ENCODE results near the gene SYT2. TPM values are rescaled to one million over a fixed set of nuclear protein-coding genes. Genes with fewer than 3 reads are reported as not detected.
"Not testable (repeated sequence)": the region's sequence is repeated elsewhere in the genome, so short reads cannot be mapped to it uniquely, and the experiment has no call there.

The SYT2 gene
- total RNA-seq, 1 donor from 2014 or later: 0.26 TPM

DNA sequence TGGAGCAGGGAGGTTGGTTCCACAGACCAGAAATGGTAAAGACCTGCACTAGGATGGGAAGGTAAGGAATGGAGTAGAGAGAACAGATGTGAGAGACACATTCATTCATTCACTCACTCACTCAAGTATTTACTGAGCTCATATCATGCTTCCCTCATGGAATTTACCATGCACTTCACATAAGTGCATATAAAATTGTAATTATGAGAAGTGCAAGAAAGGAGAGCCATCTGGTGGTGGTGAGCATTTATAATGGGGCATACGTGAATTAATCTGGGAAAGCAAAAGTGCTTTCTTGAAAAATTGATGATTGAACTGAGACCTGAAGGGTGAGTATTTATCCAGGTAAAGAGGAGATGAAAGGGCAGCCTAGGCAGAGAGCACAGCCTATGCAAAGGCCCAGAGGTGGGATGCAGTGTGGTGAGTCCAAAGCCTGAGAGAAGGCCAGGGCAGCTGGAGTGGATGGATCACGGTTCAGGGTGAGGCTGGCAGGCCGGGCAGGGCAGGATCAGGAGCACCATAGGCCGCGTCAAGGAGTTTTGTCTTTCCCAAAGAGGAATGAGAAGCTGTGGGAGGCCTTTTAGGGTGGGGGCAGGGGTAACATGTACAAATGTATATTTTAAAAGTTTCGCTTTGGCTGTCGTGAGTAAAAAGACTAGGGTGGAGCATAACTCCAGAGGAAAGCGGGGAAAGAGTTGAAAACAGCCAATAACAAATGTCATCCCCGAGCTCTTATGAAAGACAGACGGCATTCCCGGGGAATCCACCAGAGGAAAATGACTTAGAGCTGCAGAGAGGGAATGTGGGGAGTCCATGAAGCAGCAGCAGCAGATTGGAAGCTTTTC is 95.7 kb downstream of the SYT2 start:
- H3K4me1 ChIP-seq; H3K79me2 ChIP-seq (ENCODE audit: low read depth); H3K27me3 ChIP-seq; H3K9ac ChIP-seq; H3K9me3 ChIP-seq (ENCODE audit: low read depth); H3K4me2 ChIP-seq; H4K20me1 ChIP-seq (ENCODE audit: low read depth); H3K36me3 Mint-ChIP-seq; H3F3A ChIP-seq (ENCODE audit: low read depth); H3K36me3 ChIP-seq; H3K9me3 Mint-ChIP-seq; H2AFZ ChIP-seq (replicated peaks); H3K4me3 Mint-ChIP-seq; DNase-seq (ENCODE audit: low spot score); H3K27ac ChIP-seq; H3K4me3 ChIP-seq: not testable (repeated sequence)
- Mint-ChIP-seq H3K4me1 (peaks cover 28% of the 10 kb centered on the region), H3K27me3 (ENCODE audit: insufficient read depth, low read depth) (peaks cover 13% of the 10 kb centered on the region), H3K27ac (peak overlapping the region; percentile 26)

DNA sequence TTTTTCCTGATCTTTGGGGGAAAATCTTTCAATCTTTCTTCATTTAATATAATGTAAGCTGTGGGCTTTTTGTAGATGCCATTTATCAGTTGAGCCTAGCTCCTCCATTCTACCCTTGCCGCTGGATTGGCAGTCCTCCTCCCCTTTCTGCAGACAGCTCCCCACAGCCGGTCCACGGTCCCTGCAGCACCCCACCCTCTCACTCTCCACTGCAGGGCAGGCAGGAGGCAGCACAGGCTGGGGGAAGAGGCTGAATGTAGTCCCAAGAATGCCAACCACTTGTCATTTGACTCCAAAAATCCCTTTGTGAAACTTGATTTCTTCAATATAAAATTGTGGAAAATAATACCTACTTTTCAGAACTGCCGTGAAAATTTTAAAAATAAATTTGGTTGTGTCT is 96.7 kb downstream of the SYT2 start:
- no peaks in the 10 kb centered on the region for H3K36me3 ChIP-seq
- Mint-ChIP-seq H3K9me3 (no peaks in the 10 kb centered on the region), H3K36me3 (peaks cover 2% of the 10 kb centered on the region), H3K4me3 (peak overlapping the region; percentile 50), H3K27ac (peak overlapping the region; percentile 82), H3K4me1 (peaks cover 21% of the 10 kb centered on the region), H3K27me3 (ENCODE audit: insufficient read depth, low read depth) (peaks cover 13% of the 10 kb centered on the region)
- no peak for DNase-seq (ENCODE audit: low spot score)
- no peak overlapping the region for H2AFZ ChIP-seq (replicated peaks)
- H3K9me3 ChIP-seq (ENCODE audit: low read depth): no peaks in the 10 kb centered on the region
- H3K4me1 ChIP-seq: no peaks in the 10 kb centered on the region
- H3K27me3 ChIP-seq: no peaks in the 10 kb centered on the region
- no peaks in the 10 kb centered on the region for H3K79me2 ChIP-seq (ENCODE audit: low read depth)
- no peaks in the 10 kb centered on the region for H3F3A ChIP-seq (ENCODE audit: low read depth)
- no peak overlapping the region for H3K4me2 ChIP-seq
- TF ChIP-seq, protein P1, sequence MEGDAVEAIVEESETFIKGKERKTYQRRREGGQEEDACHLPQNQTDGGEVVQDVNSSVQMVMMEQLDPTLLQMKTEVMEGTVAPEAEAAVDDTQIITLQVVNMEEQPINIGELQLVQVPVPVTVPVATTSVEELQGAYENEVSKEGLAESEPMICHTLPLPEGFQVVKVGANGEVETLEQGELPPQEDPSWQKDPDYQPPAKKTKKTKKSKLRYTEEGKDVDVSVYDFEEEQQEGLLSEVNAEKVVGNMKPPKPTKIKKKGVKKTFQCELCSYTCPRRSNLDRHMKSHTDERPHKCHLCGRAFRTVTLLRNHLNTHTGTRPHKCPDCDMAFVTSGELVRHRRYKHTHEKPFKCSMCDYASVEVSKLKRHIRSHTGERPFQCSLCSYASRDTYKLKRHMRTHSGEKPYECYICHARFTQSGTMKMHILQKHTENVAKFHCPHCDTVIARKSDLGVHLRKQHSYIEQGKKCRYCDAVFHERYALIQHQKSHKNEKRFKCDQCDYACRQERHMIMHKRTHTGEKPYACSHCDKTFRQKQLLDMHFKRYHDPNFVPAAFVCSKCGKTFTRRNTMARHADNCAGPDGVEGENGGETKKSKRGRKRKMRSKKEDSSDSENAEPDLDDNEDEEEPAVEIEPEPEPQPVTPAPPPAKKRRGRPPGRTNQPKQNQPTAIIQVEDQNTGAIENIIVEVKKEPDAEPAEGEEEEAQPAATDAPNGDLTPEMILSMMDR (IDR thresholded peaks at IDR 0.05): no peak
- TF ChIP-seq EZH2 (IDR thresholded peaks at IDR 0.05) (no peak), EZH2phosphoT487 (IDR thresholded peaks at IDR 0.05) (no peak)
- no peaks in the 10 kb centered on the region for H4K20me1 ChIP-seq (ENCODE audit: low read depth)
- no peak overlapping the region for H3K4me3 ChIP-seq
- no peak overlapping the region for H3K9ac ChIP-seq
- no peak overlapping the region for H3K27ac ChIP-seq

DNA sequence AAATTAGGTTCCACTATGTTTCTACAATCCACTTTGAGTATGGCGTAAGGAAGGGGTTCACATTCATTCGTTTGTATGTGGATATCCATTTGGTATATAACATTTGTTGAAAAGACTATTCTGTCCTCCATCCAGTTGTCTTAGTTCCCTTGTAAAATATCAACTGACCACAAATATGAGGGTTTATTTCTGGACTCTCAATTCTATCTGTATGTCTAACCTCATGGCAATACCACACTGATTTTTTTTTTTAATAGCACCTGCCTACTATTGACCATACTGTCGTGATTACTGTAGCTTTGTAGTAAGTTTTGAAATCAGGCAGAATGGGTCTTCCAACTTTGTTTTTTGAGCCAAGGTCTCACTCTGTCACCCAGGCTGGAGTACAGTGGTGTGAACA is 98.2 kb downstream of the SYT2 start:
- not testable (repeated sequence) for H3K4me1 ChIP-seq; H3K79me2 ChIP-seq (ENCODE audit: low read depth); H3K36me3 Mint-ChIP-seq; H4K20me1 ChIP-seq (ENCODE audit: low read depth); H3K27ac ChIP-seq; H3K4me2 ChIP-seq; H3K27ac Mint-ChIP-seq; H2AFZ ChIP-seq (replicated peaks); H3K36me3 ChIP-seq; H3K9me3 Mint-ChIP-seq; H3K9me3 ChIP-seq (ENCODE audit: low read depth); DNase-seq (ENCODE audit: low spot score); H3K27me3 ChIP-seq; H3K9ac ChIP-seq; H3K4me3 ChIP-seq; H3K4me3 Mint-ChIP-seq; H3F3A ChIP-seq (ENCODE audit: low read depth)
- Mint-ChIP-seq H3K27me3 (ENCODE audit: insufficient read depth, low read depth) (peaks cover 12% of the 10 kb centered on the region), H3K4me1 (peaks cover 18% of the 10 kb centered on the region)

DNA sequence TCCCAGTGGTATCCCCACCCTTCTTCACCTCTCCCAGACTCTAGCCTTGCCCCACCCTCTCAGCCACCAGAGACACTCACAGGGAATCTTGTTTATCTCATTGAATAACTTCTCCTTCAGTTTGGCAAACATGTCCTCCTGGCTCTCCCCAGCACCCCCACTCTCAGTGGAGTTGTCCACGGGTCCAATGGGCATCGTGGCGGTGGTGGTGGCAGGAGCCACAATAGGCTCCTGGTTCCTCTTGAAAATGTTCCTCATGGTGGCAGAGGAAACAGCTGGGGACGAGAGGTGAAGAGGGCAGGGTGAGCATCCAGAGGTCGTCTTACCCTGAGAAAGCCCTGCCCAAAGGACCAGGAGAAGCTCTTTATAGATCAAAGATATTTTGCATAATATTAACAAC is 104.7 kb downstream of the SYT2 start:
- Histone ChIP-seq H3K9me3 (ENCODE audit: low read depth) (no peaks in the 10 kb centered on the region), H3K4me1 (no peaks in the 10 kb centered on the region), H3K79me2 (ENCODE audit: low read depth) (no peaks in the 10 kb centered on the region), H3K4me2 (no peak overlapping the region), H4K20me1 (ENCODE audit: low read depth) (no peaks in the 10 kb centered on the region), H3K4me3 (no peak overlapping the region), H3K27ac (no peak overlapping the region), H2AFZ (replicated peaks) (no peak overlapping the region), H3F3A (ENCODE audit: low read depth) (no peaks in the 10 kb centered on the region), H3K9ac (no peak overlapping the region), H3K36me3 (no peaks in the 10 kb centered on the region), H3K27me3 (no peaks in the 10 kb centered on the region)
- no peak overlapping the region for H3K4me3 Mint-ChIP-seq
- H3K36me3 Mint-ChIP-seq: no peaks in the 10 kb centered on the region
- no peaks in the 10 kb centered on the region for H3K4me1 Mint-ChIP-seq
- H3K27me3 Mint-ChIP-seq (ENCODE audit: insufficient read depth, low read depth): peaks cover 2% of the 10 kb centered on the region
- no peak for TF ChIP-seq EZH2phosphoT487 (IDR thresholded peaks at IDR 0.05)
- TF ChIP-seq, protein P1 (IDR thresholded peaks at IDR 0.05): no peak
- TF ChIP-seq EZH2 (IDR thresholded peaks at IDR 0.05): no peak
- H3K9me3 Mint-ChIP-seq: no peaks in the 10 kb centered on the region
- DNase-seq (ENCODE audit: low spot score): no peak
- H3K27ac Mint-ChIP-seq: no peak overlapping the region
